ENCODE data around the gene NCAM2.

DNA sequence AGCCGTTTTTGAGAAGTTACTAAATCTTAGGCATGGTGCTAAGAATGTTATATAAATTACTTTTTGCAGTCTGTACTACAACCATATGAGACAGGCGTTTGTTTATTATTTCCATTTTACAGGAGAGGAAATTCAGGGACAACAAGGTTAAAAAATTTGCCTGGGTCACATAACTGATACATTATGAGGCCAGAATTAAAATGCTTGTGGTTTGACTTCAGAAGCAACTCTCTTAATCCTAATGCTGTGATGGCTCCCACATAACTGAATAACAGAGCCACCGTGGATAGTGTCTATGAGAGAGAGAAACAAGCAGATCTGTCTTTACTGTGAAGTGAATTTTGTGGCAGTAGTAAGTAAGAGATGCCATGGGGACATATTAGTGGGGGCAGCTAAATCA, 184.9 kb downstream of the NCAM2 start:
- TF ChIP-seq, protein P1, sequence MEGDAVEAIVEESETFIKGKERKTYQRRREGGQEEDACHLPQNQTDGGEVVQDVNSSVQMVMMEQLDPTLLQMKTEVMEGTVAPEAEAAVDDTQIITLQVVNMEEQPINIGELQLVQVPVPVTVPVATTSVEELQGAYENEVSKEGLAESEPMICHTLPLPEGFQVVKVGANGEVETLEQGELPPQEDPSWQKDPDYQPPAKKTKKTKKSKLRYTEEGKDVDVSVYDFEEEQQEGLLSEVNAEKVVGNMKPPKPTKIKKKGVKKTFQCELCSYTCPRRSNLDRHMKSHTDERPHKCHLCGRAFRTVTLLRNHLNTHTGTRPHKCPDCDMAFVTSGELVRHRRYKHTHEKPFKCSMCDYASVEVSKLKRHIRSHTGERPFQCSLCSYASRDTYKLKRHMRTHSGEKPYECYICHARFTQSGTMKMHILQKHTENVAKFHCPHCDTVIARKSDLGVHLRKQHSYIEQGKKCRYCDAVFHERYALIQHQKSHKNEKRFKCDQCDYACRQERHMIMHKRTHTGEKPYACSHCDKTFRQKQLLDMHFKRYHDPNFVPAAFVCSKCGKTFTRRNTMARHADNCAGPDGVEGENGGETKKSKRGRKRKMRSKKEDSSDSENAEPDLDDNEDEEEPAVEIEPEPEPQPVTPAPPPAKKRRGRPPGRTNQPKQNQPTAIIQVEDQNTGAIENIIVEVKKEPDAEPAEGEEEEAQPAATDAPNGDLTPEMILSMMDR (IDR thresholded peaks at IDR 0.05) = no peak
- TF ChIP-seq POLR2AphosphoS5 (IDR thresholded peaks at IDR 0.05) (no peak), POLR2A (IDR thresholded peaks at IDR 0.05; ENCODE audit: low read depth) (no peak), EP300 (IDR thresholded peaks at IDR 0.05) (no peak)

All from esophagus muscularis mucosa (tissue), 4 donors.